ENCODE data around the gene GINS2. TPM values are rescaled to one million over a fixed set of nuclear protein-coding genes. Genes with fewer than 3 reads are reported as not detected.

GINS2 gene
- total RNA-seq, 1 donor: 1.8 TPM

GRCh38 chr16:85716680-85717038 is 27.9 kb upstream of the GINS2 start:
- no peaks in the 10 kb centered on the region for H3K36me3 ChIP-seq (ENCODE audit: insufficient read depth, low read length)
- no peak overlapping the region for H3K4me3 ChIP-seq (ENCODE audit: insufficient read depth, low read length)
- no peaks in the 10 kb centered on the region for H3K4me1 ChIP-seq (ENCODE audit: insufficient read depth, low read length)
- H3K27me3 ChIP-seq (ENCODE audit: insufficient read depth, low read length): no peaks in the 10 kb centered on the region
- no peaks in the 10 kb centered on the region for H3K79me2 ChIP-seq (ENCODE audit: insufficient read depth, low read length)
- peak; percentile 21 for DNase-seq (ENCODE audit: insufficient read length, low spot score, missing footprints)
- no peak overlapping the region for H3K4me2 ChIP-seq (ENCODE audit: insufficient read depth, low read length)
- H4K20me1 ChIP-seq (ENCODE audit: insufficient read depth, low read length): peaks cover 6% of the 10 kb centered on the region
- peaks cover 3% of the 10 kb centered on the region for H3K9me3 ChIP-seq (ENCODE audit: low read depth, low read length)
- no peak for TF ChIP-seq CTCF (IDR thresholded peaks at IDR 0.05; ENCODE audit: extremely low read depth, low read depth, low read length)
- no peak overlapping the region for H2AFZ ChIP-seq (ENCODE audit: low read length)
- no peak overlapping the region for H3K27ac ChIP-seq (ENCODE audit: low read depth, low read length)

- H3K36me3 ChIP-seq (ENCODE audit: insufficient read depth, low read length): no peaks in the 10 kb centered on the region
- no peak overlapping the region for H3K4me3 ChIP-seq (ENCODE audit: insufficient read depth, low read length)
- TF ChIP-seq CTCF (IDR thresholded peaks at IDR 0.05; ENCODE audit: extremely low read depth, low read depth, low read length): no peak
- H3K4me2 ChIP-seq (ENCODE audit: insufficient read depth, low read length): no peak overlapping the region
- no peak overlapping the region for H3K27ac ChIP-seq (ENCODE audit: low read depth, low read length)
- H3K27me3 ChIP-seq (ENCODE audit: insufficient read depth, low read length): no peaks in the 10 kb centered on the region
- H3K4me1 ChIP-seq (ENCODE audit: insufficient read depth, low read length): no peaks in the 10 kb centered on the region
- H2AFZ ChIP-seq (ENCODE audit: low read length): no peak overlapping the region
- peak; percentile 73 for DNase-seq (ENCODE audit: insufficient read length, low spot score, missing footprints)
- H3K9me3 ChIP-seq (ENCODE audit: low read depth, low read length): peaks cover 3% of the 10 kb centered on the region
- no peaks in the 10 kb centered on the region for H3K79me2 ChIP-seq (ENCODE audit: insufficient read depth, low read length)
- peaks cover 6% of the 10 kb centered on the region for H4K20me1 ChIP-seq (ENCODE audit: insufficient read depth, low read length)
Observed at GRCh38 chr16:85716022-85716679, 27.4 kb upstream of the GINS2 start.

GRCh38 chr16:85715169-85716021 is 26.6 kb upstream of the GINS2 start:
- H3K9me3 ChIP-seq (ENCODE audit: low read depth, low read length): peaks cover 3% of the 10 kb centered on the region
- no peak overlapping the region for H3K27ac ChIP-seq (ENCODE audit: low read depth, low read length)
- peak; percentile 65 for DNase-seq (ENCODE audit: insufficient read length, low spot score, missing footprints)
- no peak overlapping the region for H3K4me3 ChIP-seq (ENCODE audit: insufficient read depth, low read length)
- no peaks in the 10 kb centered on the region for H3K4me1 ChIP-seq (ENCODE audit: insufficient read depth, low read length)
- H4K20me1 ChIP-seq (ENCODE audit: insufficient read depth, low read length): peaks cover 6% of the 10 kb centered on the region
- no peaks in the 10 kb centered on the region for H3K36me3 ChIP-seq (ENCODE audit: insufficient read depth, low read length)
- no peak for TF ChIP-seq CTCF (IDR thresholded peaks at IDR 0.05; ENCODE audit: extremely low read depth, low read depth, low read length)
- H3K4me2 ChIP-seq (ENCODE audit: insufficient read depth, low read length): no peak overlapping the region
- H3K27me3 ChIP-seq (ENCODE audit: insufficient read depth, low read length): no peaks in the 10 kb centered on the region
- H3K79me2 ChIP-seq (ENCODE audit: insufficient read depth, low read length): no peaks in the 10 kb centered on the region
- no peak overlapping the region for H2AFZ ChIP-seq (ENCODE audit: low read length)

GRCh38 chr16:85712801-85713200 is 24.0 kb upstream of the GINS2 start:
- Histone ChIP-seq H3K27ac (ENCODE audit: low read depth, low read length) (no peak overlapping the region), H3K4me2 (ENCODE audit: insufficient read depth, low read length) (no peak overlapping the region), H3K4me1 (ENCODE audit: insufficient read depth, low read length) (no peaks in the 10 kb centered on the region), H3K27me3 (ENCODE audit: insufficient read depth, low read length) (no peaks in the 10 kb centered on the region), H4K20me1 (ENCODE audit: insufficient read depth, low read length) (no peaks in the 10 kb centered on the region), H2AFZ (ENCODE audit: low read length) (no peak overlapping the region), H3K79me2 (ENCODE audit: insufficient read depth, low read length) (no peaks in the 10 kb centered on the region), H3K36me3 (ENCODE audit: insufficient read depth, low read length) (no peaks in the 10 kb centered on the region), H3K4me3 (ENCODE audit: insufficient read depth, low read length) (no peak overlapping the region), H3K9me3 (ENCODE audit: low read depth, low read length) (peaks cover 3% of the 10 kb centered on the region)
- TF ChIP-seq CTCF (IDR thresholded peaks at IDR 0.05; ENCODE audit: extremely low read depth, low read depth, low read length): no peak
- DNase-seq (ENCODE audit: insufficient read length, low spot score, missing footprints): peak; percentile 3

Measured in osteoblast (primary cell).